Body of pancreas (tissue), 4 donors: Measurements from ENCODE around the gene GSDME.

Experiments used
- CTCF ChIP-seq, 7 experiments: fragments of 450-650 bp in 4 of 7; fragments of 200-600 bp in 3 of 7; sonication (generic) in 3 of 7; IDR thresholded peaks; one replicate each; pipeline ENCODE4 v1.5.1; 2016 to 2019; ENCODE audit warnings: antibody characterized with exemption in 7 of 7
- POLR2A ChIP-seq, 3 donors: fragments of 450-650 bp; IDR thresholded peaks; one replicate each; pipeline ENCODE4 v1.6.1; 2016; ENCODE audit warnings: antibody characterized with exemption in 3 of 3, mild to moderate bottlenecking in 2 of 3

GRCh38 chr7:24784277-24784676, 27.0 kb upstream of the GSDME start:
- no peak for TF ChIP-seq CTCF (IDR thresholded peaks at IDR 0.05)
- TF ChIP-seq POLR2A (IDR thresholded peaks at IDR 0.05) = no peak
